SK-N-MC (cell line): ENCODE measurements around the gene TRPT1.
A peak's percentile ranks its signal among the peaks of the same experiment; 100 is the strongest.

Experiments
- DNase-seq: peaks from one replicate; pipeline ENCODE4 v3.0.0-alpha.2; 2011; ENCODE audit warnings: low read depth, low spot score
- H3K27ac ChIP-seq: fragments of 200-600 bp; sonication (generic); 2 replicates; pipeline ENCODE4 v1.5.1; 2016; ENCODE audit warnings: mixed run types
- H3K36me3 ChIP-seq: fragments of 200-600 bp; sonication (generic); 2 replicates; pipeline ENCODE4 v1.6.1; 2017; ENCODE audit warnings: antibody characterized with exemption, low read length, mixed read lengths; ENCODE audit not compliant: insufficient read depth
- H3K4me3 ChIP-seq: fragments of 200-600 bp; sonication (generic); 2 replicates; pipeline ENCODE4 v1.5.1; 2016
- H3K9ac ChIP-seq: fragments of 200-600 bp; sonication (generic); 2 replicates; pipeline ENCODE4 v1.8.0; 2017; ENCODE audit warnings: mixed run types, mixed read lengths; ENCODE audit not compliant: insufficient read length
- H3K9me3 ChIP-seq: fragments of 200-600 bp; sonication (generic); 2 replicates; pipeline ENCODE4 v1.6.1; 2017; ENCODE audit warnings: low read depth, mild to moderate bottlenecking, antibody characterized with exemption, low read length, moderate library complexity, mixed read lengths
- EZH2 ChIP-seq: fragments of 200-600 bp; sonication (generic); IDR thresholded peaks from one replicate; pipeline ENCODE4 v1.6.1; 2017; ENCODE audit warnings: antibody characterized with exemption
- FOXP2 ChIP-seq: optimal IDR thresholded peaks from 2 replicates; pipeline ENCODE3; 2011; ENCODE audit warnings: mild to moderate bottlenecking, moderate library complexity; ENCODE audit not compliant: insufficient read depth; ENCODE audit errors: extremely low read length, control extremely low read depth
- POLR2AphosphoS5 ChIP-seq: IDR thresholded peaks from 2 replicates; pipeline ENCODE4 v1.6.1; 2012; ENCODE audit warnings: mild to moderate bottlenecking, low read depth, low read length, borderline replicate concordance

TRPT1 gene

DNA sequence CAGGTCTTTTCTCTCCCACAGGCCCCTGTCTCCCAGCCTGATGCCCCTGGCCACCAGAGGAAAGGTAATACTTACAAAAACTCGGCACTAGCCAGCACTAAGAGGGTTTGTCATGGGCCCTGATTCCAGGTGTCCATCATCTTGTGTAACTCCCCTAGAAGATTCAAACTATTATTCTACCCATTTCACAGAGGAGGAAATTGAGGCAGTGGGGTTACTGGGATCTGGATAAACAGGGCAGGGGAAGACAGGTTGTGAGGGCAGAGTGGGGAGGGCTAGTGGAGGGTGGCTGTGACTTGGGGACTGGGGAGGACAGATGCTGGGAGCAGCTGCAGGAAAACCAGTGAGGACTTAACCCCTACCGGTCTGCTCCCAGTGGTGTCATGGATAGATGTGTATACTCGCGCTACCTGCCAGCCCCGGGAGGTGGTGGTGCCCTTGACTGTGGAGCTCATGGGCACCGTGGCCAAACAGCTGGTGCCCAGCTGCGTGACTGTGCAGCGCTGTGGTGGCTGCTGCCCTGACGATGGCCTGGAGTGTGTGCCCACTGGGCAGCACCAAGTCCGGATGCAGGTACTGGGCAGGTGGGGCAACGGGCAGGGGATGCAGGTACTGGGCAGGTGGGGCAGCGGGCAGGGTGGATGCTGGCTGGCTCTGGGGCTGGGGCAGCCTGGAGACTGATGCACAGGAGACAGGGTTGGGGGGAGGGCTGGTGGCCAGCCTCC, 9.6 kb upstream of the TRPT1 start:
- H3K9me3 ChIP-seq: no peaks in the 10 kb centered on the region
- no peak for TF ChIP-seq POLR2AphosphoS5
- no peak for TF ChIP-seq EZH2
- no peak for TF ChIP-seq FOXP2
- peaks cover 5% of the 10 kb centered on the region; the same call in 1 of the 2 replicates for H3K36me3 ChIP-seq
- DNase-seq: no peak
- no peak overlapping the region for H3K27ac ChIP-seq
- peak overlapping the region; percentile 82 for H3K4me3 ChIP-seq
- H3K9ac ChIP-seq: no peak overlapping the region

DNA sequence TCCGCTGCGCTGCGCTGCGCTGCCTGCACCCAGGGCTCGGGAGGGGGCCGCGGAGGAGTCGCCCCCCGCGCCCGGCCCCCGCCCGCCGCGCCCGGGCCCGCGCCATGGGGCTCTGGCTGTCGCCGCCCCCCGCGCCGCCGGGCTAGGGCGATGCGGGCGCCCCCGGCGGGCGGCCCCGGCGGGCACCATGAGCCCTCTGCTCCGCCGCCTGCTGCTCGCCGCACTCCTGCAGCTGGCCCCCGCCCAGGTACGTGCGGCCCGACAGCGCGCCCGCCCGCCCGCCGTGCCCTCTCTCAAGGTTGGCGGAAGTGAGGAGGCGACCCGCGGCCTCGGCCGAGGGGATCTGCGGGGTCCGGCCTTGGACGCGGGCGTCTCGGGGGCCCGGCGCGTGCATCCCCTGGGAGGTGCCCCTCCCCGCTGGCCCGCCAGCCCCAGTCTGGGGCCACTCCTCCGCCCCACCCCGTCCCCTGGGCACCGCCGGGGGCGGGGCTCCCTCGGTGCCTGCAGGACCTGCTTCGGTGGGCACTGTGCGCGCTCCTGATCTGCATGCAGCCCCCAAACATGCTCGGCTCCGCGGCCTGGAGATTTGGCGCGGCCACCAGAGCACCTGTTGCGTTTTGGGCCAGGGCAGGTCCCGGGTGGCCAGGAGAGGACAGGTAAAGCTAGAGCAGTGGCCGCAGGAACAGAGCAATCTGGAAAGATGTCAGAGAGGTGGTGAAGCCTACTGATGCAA, 8.8 kb upstream of the TRPT1 start:
- Histone ChIP-seq H3K36me3 (peaks cover 5% of the 10 kb centered on the region; the same call in 1 of the 2 replicates), H3K9me3 (no peaks in the 10 kb centered on the region), H3K4me3 (peak overlapping the region; percentile 82), H3K9ac (no peak overlapping the region), H3K27ac (no peak overlapping the region; the same call in 1 of the 2 replicates)
- TF ChIP-seq FOXP2 (no peak), EZH2 (no peak), POLR2AphosphoS5 (peak; percentile 32; the same call in 1 of the 2 replicates)
- DNase-seq: no peak

- no peak for DNase-seq
- H3K9me3 ChIP-seq: no peaks in the 10 kb centered on the region
- H3K27ac ChIP-seq: no peak within 1 kb of the TSS; the same call in 1 of the 2 replicates
- H3K36me3 ChIP-seq: peaks cover 5% of the 10 kb centered on the region; the same call in 1 of the 2 replicates
- peak within 1 kb of the TSS; percentile 83 for H3K4me3 ChIP-seq
- TF ChIP-seq POLR2AphosphoS5 (peak; percentile 36; the same call in 1 of the 2 replicates), EZH2 (no peak)
- H3K9ac ChIP-seq: peak within 1 kb of the TSS; percentile 68
Measured at GRCh38 chr11:64233913-64234586, 8.1 kb upstream of the TRPT1 start, which contains the start of gene VEGFB. Gene VEGFB (plus strand): TSS chr11:64234584. CDS start chr11:64234834, 250 bp downstream.

DNA sequence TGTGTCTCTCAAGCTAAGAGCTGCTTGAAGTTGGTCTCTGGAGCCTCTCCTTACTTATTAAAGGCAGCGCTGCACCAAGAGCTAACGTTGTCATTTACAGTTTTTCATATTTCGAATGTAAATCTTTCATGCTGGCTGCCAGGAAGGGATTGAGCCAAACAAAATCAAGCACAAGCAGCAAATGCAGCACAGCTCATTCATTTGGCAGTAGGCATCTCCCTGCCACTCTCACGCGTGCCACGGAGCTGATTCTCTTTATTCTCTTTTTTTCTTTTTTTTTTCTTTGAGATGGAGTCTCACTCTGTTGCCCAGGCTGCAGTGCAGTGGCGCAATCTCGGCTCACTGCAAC, 7.0 kb upstream of the TRPT1 start:
- Histone ChIP-seq H3K27ac (no peak overlapping the region; the same call in 1 of the 2 replicates), H3K4me3 (no peak overlapping the region)
- no peak for DNase-seq

GRCh38 chr11:64232182-64232966, 6.4 kb upstream of the TRPT1 start:
- H3K9ac ChIP-seq: no peak overlapping the region
- no peak for DNase-seq

More for the DNA sequence above, 7.0 kb upstream of the TRPT1 start:
- Histone ChIP-seq H3K36me3 (peaks cover 5% of the 10 kb centered on the region; the same call in 1 of the 2 replicates), H3K9me3 (no peaks in the 10 kb centered on the region), H3K9ac (no peak overlapping the region)
- TF ChIP-seq FOXP2 (no peak), POLR2AphosphoS5 (no peak), EZH2 (no peak)

DNA sequence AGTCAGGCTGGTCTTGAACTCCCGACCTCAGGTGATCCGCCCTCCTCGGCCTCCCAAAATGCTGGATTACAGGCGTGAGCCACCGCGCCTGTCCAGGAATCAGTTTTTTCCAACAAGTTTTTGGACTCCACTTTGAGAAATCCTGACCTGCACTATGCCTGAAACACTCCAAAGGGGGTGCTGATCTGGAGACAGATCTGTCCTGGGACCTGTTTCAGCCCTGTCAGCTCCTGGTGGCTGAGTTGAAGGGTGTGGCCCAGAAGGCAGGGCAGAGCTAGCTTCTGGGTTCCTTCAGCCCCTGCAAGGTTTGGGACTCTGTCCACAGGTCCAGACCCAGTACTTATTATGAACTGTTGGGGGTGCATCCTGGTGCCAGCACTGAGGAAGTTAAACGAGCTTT, 5.6 kb upstream of the TRPT1 start:
- no peak overlapping the region for H3K27ac ChIP-seq
- no peaks in the 10 kb centered on the region for H3K36me3 ChIP-seq
- TF ChIP-seq FOXP2 (no peak), EZH2 (no peak), POLR2AphosphoS5 (no peak)
- H3K4me3 ChIP-seq: no peak overlapping the region
- DNase-seq: no peak
- no peak overlapping the region for H3K9ac ChIP-seq
- no peaks in the 10 kb centered on the region for H3K9me3 ChIP-seq

More at GRCh38 chr11:64232182-64232966, 6.4 kb upstream of the TRPT1 start:
- Histone ChIP-seq H3K27ac (no peak overlapping the region; the same call in 1 of the 2 replicates), H3K36me3 (peaks cover 2% of the 10 kb centered on the region; the same call in 1 of the 2 replicates), H3K9me3 (no peaks in the 10 kb centered on the region), H3K4me3 (no peak overlapping the region)
- TF ChIP-seq EZH2 (no peak), FOXP2 (no peak), POLR2AphosphoS5 (no peak)

GRCh38 chr11:64230985-64231365, 5.0 kb upstream of the TRPT1 start:
- Histone ChIP-seq H3K36me3 (no peaks in the 10 kb centered on the region), H3K9me3 (no peaks in the 10 kb centered on the region), H3K27ac (0 out of 2 replicates have a peak overlapping the region, but pooled peaks have one; percentile 50), H3K9ac (peak overlapping the region; percentile 71), H3K4me3 (peak overlapping the region; percentile 94)
- TF ChIP-seq FOXP2: no peak
- TF ChIP-seq POLR2AphosphoS5: no peak
- TF ChIP-seq EZH2: no peak
- no peak for DNase-seq
